Thyroid gland (tissue), 4 donors: ENCODE data around the gene PHF21A.

Experiments used
- POLR2A ChIP-seq, 2 donors: fragments of 450-650 bp; IDR thresholded peaks; one replicate each; pipeline ENCODE4 v1.6.1; 2017; ENCODE audit warnings: antibody characterized with exemption in 2 of 2, mild to moderate bottlenecking in 2 of 2, moderate library complexity in 1 of 2
- TF ChIP-seq, protein P1 (sequence below), 6 experiments: fragments of 200-600 bp in 3 of 6; fragments of 450-650 bp in 3 of 6; sonication (generic) in 3 of 6; IDR thresholded peaks; one replicate each; pipeline ENCODE4 v1.5.1; 2016 to 2019; ENCODE audit warnings: antibody characterized with exemption in 6 of 6, mild to moderate bottlenecking in 2 of 6, inconsistent platforms in 1 of 6, moderate library complexity in 1 of 6

DNA sequence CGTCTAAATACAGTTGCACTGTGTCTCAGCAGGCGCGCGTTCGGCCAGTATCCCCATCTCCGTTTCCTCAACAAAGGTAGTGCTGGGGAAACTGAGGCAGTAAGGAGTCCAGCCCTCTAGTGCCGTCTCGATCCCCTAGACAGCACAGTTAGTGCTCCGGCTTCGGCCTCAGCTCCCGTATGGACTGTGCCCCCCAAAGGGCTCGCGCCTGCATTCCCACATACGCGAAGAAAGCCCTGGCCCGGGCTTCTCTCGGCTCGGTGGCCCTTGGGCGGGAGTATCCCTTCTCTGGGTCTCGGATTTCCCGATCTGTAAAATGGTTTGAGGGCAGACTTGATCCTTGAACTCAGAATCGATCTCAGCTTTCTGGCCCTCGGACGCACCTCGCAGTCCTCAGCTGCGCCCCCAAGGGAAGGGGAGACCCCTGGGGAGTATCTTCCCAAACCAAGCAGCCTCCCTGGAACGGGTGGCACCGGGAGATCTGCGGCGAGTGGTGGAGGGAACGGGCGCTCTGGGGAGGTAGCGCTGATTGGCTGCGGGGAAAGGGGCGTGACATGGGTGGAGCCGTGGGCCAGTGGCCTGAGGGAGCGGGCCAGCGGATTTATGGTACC is 202.8 kb downstream of the PHF21A start:
- TF ChIP-seq, protein P1, sequence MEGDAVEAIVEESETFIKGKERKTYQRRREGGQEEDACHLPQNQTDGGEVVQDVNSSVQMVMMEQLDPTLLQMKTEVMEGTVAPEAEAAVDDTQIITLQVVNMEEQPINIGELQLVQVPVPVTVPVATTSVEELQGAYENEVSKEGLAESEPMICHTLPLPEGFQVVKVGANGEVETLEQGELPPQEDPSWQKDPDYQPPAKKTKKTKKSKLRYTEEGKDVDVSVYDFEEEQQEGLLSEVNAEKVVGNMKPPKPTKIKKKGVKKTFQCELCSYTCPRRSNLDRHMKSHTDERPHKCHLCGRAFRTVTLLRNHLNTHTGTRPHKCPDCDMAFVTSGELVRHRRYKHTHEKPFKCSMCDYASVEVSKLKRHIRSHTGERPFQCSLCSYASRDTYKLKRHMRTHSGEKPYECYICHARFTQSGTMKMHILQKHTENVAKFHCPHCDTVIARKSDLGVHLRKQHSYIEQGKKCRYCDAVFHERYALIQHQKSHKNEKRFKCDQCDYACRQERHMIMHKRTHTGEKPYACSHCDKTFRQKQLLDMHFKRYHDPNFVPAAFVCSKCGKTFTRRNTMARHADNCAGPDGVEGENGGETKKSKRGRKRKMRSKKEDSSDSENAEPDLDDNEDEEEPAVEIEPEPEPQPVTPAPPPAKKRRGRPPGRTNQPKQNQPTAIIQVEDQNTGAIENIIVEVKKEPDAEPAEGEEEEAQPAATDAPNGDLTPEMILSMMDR (IDR thresholded peaks at IDR 0.05) = no peak
- TF ChIP-seq POLR2A (IDR thresholded peaks at IDR 0.05) = peak; percentile 4 to 67
